AG10803 (cell line): ENCODE data around the gene PAQR7.

Experiments
- DNase-seq: peaks from one replicate; pipeline ENCODE4 v3.0.0; 2010; ENCODE audit warnings: low read depth
- H3K4me3 ChIP-seq: 2 replicates; pipeline ENCODE4 v1.5.1; 2011; ENCODE audit warnings: mild to moderate bottlenecking, low read length, control low read depth
- TF ChIP-seq, protein P1 (sequence below): conservative IDR thresholded peaks from 2 replicates; pipeline ENCODE4 v1.5.1; 2011; ENCODE audit warnings: mild to moderate bottlenecking, low read length, control low read depth, inconsistent platforms

The PAQR7 gene

DNA sequence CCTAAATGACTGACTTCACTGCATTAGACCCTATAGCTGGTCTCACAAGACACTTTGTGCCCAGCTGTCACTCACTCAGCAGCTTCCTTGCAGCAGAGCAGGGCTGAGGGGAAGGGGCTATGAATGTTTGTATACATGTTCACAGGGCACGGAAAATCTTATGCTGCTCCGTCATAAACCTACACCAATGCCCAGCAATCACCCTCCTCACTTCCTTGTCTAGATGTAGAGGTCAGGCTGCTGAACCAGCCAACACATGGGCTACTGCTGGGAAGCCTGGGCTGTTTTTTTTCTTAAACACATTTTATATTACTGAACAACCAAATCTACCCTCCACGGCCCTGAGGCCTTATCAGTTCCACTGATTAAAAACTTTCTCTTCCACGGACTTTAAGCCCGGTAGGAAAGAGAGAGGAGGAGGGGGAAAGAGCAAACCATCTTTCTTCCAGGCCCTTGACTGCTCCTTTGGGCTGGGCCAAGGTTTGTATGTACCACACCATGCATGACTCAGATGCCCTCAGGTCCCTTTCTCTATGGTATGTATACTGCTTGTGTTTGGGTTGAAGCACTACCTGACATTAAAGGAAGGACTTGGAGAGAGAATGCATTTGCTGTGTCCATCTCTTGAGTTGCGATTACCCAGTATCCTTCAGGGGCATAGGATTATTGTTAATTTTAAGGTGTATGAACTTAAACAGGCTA is 43.0 kb downstream of the PAQR7 start:
- no peak overlapping the region for H3K4me3 ChIP-seq
- no peak for DNase-seq
- TF ChIP-seq, protein P1, sequence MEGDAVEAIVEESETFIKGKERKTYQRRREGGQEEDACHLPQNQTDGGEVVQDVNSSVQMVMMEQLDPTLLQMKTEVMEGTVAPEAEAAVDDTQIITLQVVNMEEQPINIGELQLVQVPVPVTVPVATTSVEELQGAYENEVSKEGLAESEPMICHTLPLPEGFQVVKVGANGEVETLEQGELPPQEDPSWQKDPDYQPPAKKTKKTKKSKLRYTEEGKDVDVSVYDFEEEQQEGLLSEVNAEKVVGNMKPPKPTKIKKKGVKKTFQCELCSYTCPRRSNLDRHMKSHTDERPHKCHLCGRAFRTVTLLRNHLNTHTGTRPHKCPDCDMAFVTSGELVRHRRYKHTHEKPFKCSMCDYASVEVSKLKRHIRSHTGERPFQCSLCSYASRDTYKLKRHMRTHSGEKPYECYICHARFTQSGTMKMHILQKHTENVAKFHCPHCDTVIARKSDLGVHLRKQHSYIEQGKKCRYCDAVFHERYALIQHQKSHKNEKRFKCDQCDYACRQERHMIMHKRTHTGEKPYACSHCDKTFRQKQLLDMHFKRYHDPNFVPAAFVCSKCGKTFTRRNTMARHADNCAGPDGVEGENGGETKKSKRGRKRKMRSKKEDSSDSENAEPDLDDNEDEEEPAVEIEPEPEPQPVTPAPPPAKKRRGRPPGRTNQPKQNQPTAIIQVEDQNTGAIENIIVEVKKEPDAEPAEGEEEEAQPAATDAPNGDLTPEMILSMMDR = no peak

DNA sequence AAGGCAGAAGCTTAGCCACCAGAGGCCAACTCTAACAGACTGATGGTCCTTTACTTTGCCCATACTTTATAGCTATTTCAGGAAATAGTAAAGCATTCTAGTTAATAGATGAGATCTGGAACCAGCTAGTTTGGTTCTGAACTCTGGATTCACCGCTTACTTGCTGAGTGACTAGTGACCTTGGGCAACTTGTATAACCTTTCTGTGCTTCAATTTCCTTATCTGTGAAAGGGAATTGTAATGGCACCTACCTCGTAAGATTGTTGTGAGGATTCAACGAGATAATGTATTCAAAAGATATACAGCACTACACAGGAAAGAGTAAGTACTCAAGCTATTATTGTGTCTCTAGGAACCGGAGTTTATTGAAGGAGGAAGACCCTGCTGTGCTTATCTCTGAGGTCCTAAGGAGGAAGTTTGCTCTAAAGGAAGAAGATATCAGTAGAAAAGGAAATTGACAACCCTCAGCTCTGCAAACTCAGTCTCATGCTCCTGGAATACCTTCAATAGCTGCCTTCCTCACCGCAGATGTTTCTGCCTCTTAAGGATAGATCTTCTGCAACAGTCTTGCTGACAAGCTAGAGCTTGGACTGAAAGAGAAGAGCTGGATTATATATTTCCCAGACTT is 43.8 kb downstream of the PAQR7 start:
- DNase-seq = no peak
- H3K4me3 ChIP-seq = no peak overlapping the region
- TF ChIP-seq, protein P1 = no peak

DNA sequence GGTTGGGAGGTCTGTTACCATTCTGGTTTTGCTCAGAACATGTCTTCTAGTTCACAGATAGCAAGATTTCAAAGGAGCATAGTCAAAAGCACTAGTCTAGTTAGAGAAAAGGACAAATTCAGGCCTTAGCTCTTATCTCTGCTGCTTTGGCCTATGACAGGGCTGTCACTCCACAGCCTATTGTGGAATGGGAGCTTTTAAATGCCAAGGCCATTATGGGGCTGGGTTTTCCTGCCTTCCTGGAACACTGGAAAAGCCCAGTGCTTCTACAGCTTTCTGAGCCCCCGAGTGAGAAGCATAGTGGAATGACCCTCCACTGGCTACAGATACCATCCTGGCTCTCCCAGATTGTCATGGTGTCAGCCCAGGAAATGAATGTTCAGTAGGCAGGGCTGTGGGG is 46.5 kb downstream of the PAQR7 start:
- H3K4me3 ChIP-seq = no peak overlapping the region
- TF ChIP-seq, protein P1 = no peak
- DNase-seq = no peak

DNA sequence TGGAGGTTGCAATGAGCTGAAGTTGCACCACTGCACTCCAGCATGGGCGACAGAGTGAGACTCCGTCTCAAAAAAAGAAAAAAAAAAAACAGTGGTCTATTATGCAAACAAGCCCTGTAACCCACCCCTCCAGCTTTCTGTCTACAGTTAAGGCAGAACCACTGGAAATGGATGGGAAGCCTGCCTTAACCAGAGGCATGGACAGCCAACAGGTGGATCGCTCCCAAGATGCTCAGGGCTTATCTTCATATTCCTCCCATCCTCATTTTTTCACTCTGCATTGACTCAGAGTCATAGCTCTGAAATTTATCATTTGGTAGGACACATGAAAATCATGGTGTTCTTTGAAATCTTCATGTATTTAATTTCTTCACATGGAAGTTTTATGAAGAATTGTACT is 47.0 kb downstream of the PAQR7 start:
- DNase-seq = no peak
- no peak overlapping the region for H3K4me3 ChIP-seq
- TF ChIP-seq, protein P1 = no peak

DNA sequence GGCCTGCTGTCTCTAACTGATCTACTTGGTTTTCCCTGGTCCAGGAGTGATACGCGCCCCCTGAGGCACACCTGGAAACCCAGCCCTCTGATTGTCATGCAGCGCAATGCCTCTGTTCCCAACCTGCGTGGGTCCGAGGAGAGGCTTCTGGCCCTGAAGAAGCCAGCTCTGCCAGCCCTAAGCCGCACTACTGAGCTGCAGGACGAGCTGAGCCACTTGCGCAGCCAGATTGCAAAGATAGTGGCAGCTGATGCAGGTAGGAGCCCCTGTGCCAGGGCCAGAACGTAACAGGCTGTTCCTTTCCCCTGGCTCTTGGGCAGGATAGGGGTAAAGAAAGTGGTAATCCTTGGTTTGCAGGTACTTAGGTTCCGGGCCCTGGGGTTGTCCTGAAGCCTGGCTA is 48.9 kb downstream of the PAQR7 start:
- TF ChIP-seq, protein P1 = no peak
- no peak overlapping the region for H3K4me3 ChIP-seq
- DNase-seq = no peak

DNA sequence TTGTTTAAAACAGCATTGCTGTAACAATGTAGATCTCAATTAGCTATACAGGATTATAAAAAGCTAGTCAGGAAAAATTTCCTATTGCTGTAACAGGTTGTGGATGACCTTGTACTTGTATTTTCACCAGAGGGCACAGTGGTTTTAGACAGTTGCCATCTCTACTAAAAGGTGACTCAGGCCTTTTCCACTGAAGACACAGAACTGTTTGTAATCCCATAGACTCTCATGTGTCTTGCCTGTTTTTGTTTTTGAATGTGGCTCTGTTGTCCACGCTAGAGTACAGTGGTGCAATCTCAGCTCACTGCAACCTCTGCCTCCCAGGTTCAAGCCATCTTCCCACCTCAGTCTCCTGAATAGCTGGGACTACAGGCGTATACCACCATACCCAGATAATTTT is 49.9 kb downstream of the PAQR7 start:
- no peak for DNase-seq
- TF ChIP-seq, protein P1 = no peak
- no peak overlapping the region for H3K4me3 ChIP-seq

DNA sequence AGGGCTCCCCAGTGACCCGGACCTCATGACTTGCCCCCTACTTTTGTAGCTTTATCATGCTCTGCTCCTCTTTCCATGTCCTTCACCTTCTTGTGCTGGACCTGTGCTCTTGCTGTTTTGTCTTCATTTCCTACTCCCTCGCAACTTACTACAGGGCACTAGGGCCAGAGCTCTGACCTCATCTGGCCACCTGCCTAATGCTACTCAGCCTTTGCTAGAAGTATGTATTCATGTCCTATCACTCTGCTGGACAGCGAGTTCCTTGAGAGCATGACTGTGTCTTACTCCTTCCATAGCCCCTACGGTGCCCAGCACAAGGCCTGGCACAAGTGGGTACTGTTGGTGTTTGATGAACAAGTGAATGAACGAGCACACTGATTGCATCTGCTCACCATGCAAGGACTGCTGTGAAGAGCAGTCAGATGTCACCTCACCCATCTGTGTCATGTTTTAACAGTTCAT is 53.8 kb downstream of the PAQR7 start:
- peak; percentile 47 for DNase-seq
- H3K4me3 ChIP-seq = peak overlapping the region; percentile 89
- TF ChIP-seq, protein P1 = no peak
